ENCODE data around the gene LRBA. TPM values are rescaled to one million over a fixed set of nuclear protein-coding genes. Genes with fewer than 3 reads are reported as not detected.

LRBA gene
- total RNA-seq, 1 donor from 2014 or later: 63.4 TPM

- DNase-seq (ENCODE audit: low read depth, low spot score): no peak
Observed at GRCh38 chr4:150805183-150806025, 209.7 kb downstream of the LRBA start.

DNA sequence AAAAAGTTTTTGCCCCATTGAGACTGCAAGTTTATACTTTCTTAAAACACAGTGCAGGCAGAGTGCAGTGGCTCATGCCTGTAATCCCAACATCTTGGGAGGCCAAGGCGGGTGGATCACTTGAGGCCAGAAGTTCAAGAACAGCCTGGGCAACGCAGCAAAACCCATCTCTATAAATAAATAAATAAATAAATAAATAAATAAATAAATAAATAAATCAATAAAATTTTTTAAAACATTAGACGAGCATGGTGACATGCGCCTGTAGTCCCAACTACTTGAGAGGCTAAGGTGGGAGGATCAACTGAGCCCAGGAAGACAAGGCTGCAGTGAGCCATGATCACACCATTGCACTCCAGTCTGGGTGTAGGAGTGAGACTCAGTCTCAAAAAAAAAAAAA is 213.3 kb downstream of the LRBA start:
- no peak for DNase-seq (ENCODE audit: low read depth, low spot score)

- no peak for DNase-seq (ENCODE audit: low read depth, low spot score)
Observed at GRCh38 chr4:150799207-150799606, 215.9 kb downstream of the LRBA start.

GRCh38 chr4:150794706-150795105 is 220.4 kb downstream of the LRBA start:
- DNase-seq (ENCODE audit: low read depth, low spot score): no peak

GRCh38 chr4:150789864-150790263 is 225.2 kb downstream of the LRBA start:
- no peak for DNase-seq (ENCODE audit: low read depth, low spot score)

DNA sequence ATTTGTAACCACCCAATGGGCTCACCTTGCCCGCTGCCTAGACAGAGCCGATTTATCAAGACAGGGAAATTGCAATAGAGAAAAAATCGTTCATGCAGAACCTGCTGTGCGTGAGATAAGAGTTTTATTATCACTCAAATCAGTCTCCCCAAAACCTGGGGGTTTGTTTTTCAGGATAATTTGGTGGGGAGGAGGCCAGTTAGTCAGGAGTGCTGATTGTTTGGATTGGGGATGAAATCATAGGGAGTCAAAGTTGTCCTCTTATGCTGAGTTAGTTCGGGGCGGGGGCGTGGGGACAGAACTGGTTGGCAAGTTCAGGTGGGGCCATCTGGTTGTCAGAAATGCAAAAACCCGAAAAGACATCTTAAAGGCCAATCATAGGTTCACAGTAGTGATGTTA is 230.1 kb downstream of the LRBA start:
- DNase-seq (ENCODE audit: low read depth, low spot score): no peak

DNA sequence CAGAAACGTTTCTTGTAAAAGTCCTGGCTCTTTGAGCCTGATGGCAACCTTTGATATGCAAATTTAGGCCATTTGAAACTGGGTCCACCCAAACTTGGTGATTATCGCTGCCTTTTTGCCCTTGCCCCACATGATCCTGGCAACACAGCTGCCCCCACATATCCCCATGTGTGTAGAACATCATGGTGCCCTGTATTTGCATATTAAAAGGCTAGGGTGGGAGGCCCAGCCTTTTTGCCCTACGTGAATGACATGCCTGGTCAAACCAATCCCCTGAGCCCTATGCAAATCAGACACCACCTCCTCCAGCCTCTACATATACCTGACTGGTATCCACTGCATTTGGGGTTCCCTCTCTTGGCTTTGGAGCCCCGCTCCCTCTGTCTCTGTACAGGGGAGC is 230.8 kb downstream of the LRBA start:
- no peak for DNase-seq (ENCODE audit: low read depth, low spot score)

DNA sequence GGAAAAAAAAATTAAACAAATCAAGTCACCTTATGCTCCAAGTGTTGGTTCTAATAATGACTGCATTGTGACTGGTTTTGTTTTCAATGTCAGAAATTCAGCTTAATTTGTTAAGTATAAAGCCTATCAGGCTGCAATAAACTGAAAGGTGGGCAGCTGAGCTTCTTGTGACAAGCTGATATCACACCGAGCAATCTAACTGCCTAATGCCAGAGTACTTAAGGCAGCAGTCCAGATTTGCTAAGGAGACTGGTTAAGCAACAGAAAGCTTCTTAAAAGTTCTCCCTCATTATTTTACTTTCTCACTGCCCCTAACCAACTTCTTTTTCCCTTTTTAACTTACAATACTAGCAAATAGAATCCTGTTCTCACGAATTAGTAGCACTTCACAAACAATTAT is 232.2 kb downstream of the LRBA start:
- no peak for DNase-seq (ENCODE audit: low read depth, low spot score)

DNA sequence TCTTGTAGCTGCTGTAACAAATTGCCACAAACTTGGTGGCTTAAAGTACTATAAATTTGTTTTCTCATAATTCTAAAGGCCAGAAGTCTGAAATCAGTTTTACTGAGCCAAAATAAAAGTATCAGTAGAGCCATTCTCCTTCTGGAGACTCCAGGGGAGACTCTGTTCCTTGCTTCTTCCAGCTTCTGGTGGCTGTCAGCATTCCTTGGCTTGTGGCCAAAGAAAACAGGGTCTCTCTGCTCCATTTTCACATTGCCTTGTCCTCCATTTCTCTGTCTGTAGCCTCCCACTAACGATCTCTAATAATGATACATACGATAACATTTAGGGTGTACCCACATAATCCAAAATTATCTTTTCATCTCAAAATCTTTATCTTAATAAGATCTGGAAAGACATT is 232.8 kb downstream of the LRBA start:
- no peak for DNase-seq (ENCODE audit: low read depth, low spot score)

- no peak for DNase-seq (ENCODE audit: low read depth, low spot score)
Observed at GRCh38 chr4:150781191-150781590, 233.9 kb downstream of the LRBA start.

GRCh38 chr4:150779707-150780106 is 235.4 kb downstream of the LRBA start:
- no peak for DNase-seq (ENCODE audit: low read depth, low spot score)

DNA sequence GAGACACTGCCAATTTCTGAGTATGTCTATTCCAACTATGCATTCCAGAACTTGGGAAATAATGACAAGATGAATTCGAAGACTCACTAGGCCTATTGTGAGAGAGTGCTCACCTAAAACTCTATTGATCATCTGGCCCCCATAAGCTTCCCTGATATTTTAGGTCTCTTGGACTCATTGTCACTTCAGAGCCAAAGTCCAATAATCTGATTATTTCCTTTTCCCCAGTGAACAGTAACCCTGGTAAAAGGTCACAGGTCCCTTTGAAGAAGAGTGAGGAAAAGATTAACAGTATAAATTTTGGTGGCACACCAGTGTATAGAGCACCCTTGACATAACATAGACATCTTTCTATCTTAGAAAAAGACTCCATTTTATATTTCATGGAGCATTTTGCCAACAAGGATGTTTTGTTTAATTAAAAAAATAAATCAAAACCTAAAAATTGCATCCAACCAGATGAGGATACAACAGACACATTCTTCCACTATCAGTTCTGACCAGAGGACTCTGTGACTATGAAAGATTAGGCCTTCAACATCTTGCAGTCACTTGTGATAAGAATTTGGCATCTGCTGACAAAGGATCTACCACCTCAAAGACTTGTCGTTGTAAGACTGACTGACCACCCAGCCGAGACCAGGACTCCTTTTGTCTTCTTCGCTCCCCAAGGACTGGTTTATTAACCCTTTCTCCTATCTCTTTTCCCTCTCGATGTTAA is 241.2 kb downstream of the LRBA start:
- no peak for DNase-seq (ENCODE audit: low read depth, low spot score)

GRCh38 chr4:150773032-150773431 is 242.1 kb downstream of the LRBA start:
- no peak for DNase-seq (ENCODE audit: low read depth, low spot score)

DNA sequence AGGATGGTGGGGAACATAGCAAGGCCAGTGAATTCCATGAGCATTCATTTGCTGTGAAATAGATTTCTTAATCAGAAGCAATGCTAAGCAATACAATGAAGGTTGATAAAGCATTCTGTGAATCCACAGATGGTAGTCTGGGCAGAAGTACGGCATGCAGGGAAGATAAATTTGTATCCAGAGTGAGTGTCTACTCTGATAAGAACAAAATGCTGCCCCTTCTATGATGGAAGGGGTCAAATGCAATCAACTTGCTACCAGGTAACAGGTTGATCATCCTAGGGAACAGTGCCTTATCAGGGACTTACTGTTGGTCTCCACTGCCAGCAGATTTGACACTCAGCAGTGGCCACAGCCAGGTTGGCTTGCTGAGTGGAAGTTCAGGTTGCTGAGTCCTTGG is 243.7 kb downstream of the LRBA start:
- no peak for DNase-seq (ENCODE audit: low read depth, low spot score)

DNA sequence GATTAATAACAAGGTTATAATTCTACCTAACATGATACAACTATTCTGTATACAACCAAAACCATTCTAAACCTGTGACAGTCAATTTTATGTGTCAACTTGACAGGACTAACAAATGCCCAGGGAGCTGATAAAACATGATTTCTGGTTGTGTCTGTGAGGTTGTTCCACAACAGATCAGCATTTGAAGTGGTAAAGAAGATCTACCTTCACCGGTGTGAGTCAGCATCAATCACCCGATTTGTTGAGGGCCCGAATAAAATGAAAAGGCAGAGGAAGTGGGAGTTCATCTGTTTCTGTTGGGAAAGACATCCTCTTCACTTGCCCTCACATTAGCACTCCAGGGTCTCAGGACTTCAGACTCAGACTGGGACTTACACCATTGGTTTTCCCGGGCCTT is 245.2 kb downstream of the LRBA start:
- DNase-seq (ENCODE audit: low read depth, low spot score): no peak

- DNase-seq (ENCODE audit: low read depth, low spot score): no peak
Observed at GRCh38 chr4:150769248-150769647, 245.8 kb downstream of the LRBA start.

GRCh38 chr4:150768497-150768896 is 246.6 kb downstream of the LRBA start:
- no peak for DNase-seq (ENCODE audit: low read depth, low spot score)

DNA sequence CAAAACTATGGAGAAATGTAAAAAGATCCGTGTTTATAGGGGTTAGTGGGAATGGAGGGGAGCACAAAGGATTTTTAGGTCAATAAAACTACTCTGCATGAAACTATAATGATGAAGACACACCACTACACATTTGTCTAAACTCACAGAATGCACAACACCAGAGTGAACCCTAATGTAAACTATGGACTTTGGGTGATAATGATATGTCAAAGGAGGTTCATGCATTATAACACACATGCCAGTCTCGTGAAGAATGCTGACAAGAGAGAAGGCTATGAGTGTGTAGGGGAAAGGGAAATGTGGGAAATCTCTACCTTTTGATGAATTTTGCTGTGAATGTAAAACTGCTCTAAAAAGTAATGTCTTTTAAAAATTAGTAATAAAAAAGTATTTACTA is 249.9 kb downstream of the LRBA start:
- no peak for DNase-seq (ENCODE audit: low read depth, low spot score)

GRCh38 chr4:150751648-150752047 is 263.4 kb downstream of the LRBA start:
- no peak for DNase-seq (ENCODE audit: low read depth, low spot score)

DNA sequence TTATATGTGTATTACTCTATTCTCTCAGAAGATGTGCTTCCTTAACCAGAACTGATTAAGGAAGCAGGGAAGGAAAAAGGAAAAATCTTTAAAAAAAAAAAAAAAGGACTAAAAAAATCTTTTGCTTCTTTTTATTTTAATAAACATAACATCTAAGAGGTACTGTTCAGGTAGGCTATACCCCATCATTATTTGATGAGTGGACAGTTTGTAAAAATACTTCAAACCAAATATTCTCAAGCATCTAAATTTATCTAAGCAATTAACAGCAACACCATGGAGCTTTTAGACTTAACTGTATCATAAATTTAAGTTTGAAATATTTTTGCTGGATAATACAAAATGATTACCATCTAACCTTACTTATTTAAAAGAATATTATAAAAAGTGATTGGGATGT is 264.3 kb downstream of the LRBA start:
- DNase-seq (ENCODE audit: low read depth, low spot score): no peak

- DNase-seq (ENCODE audit: low read depth, low spot score): peak; percentile 33
Observed at GRCh38 chr4:150746156-150746555, 268.9 kb downstream of the LRBA start.

GRCh38 chr4:150744570-150744969 is 270.5 kb downstream of the LRBA start:
- DNase-seq (ENCODE audit: low read depth, low spot score): no peak

Data from pulmonary artery endothelial cell (primary cell).